ENCODE data around the gene SEC16A. TPM values are rescaled to one million over a fixed set of nuclear protein-coding genes. Genes with fewer than 3 reads are reported as not detected.

SEC16A gene
- total RNA-seq, 1 experiment from 2014 or later = 56.4 TPM

GRCh38 chr9:136416914-136417313 is 65.9 kb downstream of the SEC16A start:
- H3K36me3 Mint-ChIP-seq (ENCODE audit: insufficient read depth in 1 of 3, low read depth in 3 of 3) = peaks cover 39 to 87% (median 75%) of the 10 kb centered on the region in 3 experiments
- Histone ChIP-seq H3K79me2 (ENCODE audit: insufficient read depth, low read length) (peaks cover 2% of the 10 kb centered on the region; the same call in 1 of the 2 replicates), H3K4ac (ENCODE audit: low read depth, low read length) (no peak overlapping the region), H2AFZ (ENCODE audit: low read length) (no peak overlapping the region), H2BK120ac (ENCODE audit: low read depth, low read length, poor library complexity, severe bottlenecking) (no peak overlapping the region), H3K27ac (ENCODE audit: insufficient read length, low read depth, low read length) (no peak overlapping the region), H2BK5ac (ENCODE audit: insufficient read length, low read length) (no peak overlapping the region), H3K4me2 (ENCODE audit: insufficient read depth, insufficient read length, low read length) (no peak overlapping the region), H2BK15ac (ENCODE audit: low read depth, low read length) (no peak overlapping the region), H4K20me1 (ENCODE audit: control insufficient read depth, insufficient read depth, insufficient read length) (no peaks in the 10 kb centered on the region), H3K18ac (ENCODE audit: insufficient read length, low read depth, low read length) (no peak overlapping the region), H3K14ac (ENCODE audit: insufficient read depth, low read length) (no peak overlapping the region), H2BK12ac (ENCODE audit: insufficient read length, low read depth, low read length) (no peak overlapping the region), H3K4me1 (ENCODE audit: insufficient read depth, low read length) (no peaks in the 10 kb centered on the region), H2AK5ac (ENCODE audit: insufficient read length, low read length) (no peak overlapping the region), H4K5ac (ENCODE audit: insufficient read length, low read depth, low read length) (no peak overlapping the region), H4K91ac (ENCODE audit: insufficient read length, low read depth, low read length) (no peak overlapping the region), H3K23ac (ENCODE audit: insufficient read length, low read depth, low read length) (no peak overlapping the region), H3K79me1 (ENCODE audit: insufficient read depth, low read depth, low read length, poor library complexity, severe bottlenecking) (peaks cover 4% of the 10 kb centered on the region), H3K27me3 (ENCODE audit: insufficient read depth, low read length) (no peaks in the 10 kb centered on the region), H3K56ac (ENCODE audit: insufficient read length, low read depth, low read length) (no peak overlapping the region), H4K8ac (replicated peaks; ENCODE audit: insufficient read length, low read depth, low read length) (no peak overlapping the region), H3K9ac (ENCODE audit: extremely low read depth, insufficient read length, low read length) (no peak overlapping the region), H3K9me3 (ENCODE audit: control insufficient read depth, low read depth, low read length) (no peaks in the 10 kb centered on the region), H3T11ph (ENCODE audit: low read length) (no peak overlapping the region), H2BK20ac (ENCODE audit: low read depth, low read length, poor library complexity, severe bottlenecking) (no peak overlapping the region), H3K23me2 (ENCODE audit: insufficient read length, low read depth, low read length, poor library complexity, severe bottlenecking) (no peaks in the 10 kb centered on the region)
- H3K4me1 Mint-ChIP-seq = peaks cover under 1 to 1% of the 10 kb centered on the region in 2 experiments; a peak in 2 of 4 replicates
- H3K9me3 Mint-ChIP-seq = no peaks in the 10 kb centered on the region
- no peak for DNase-seq
- no peaks in the 10 kb centered on the region for H3K27me3 Mint-ChIP-seq (ENCODE audit: low read depth)
- TF ChIP-seq CTCF (conservative IDR thresholded peaks at IDR 0.05) = no peak
- no CpG with 5 or more reads among the region's 19 CpGs for WGBS (ENCODE audit: extremely low coverage, insufficient read length, low lambda C conversion rate)
- no peak overlapping the region for H3K4me3 Mint-ChIP-seq
- no peak overlapping the region for H3K27ac Mint-ChIP-seq
